Smooth muscle cell (in vitro differentiated cells): ENCODE data around the gene SYT9. TPM values are rescaled to one million over a fixed set of nuclear protein-coding genes. Genes with fewer than 3 reads are reported as not detected.

ENCODE experiments used
- DNase-seq: peaks from one replicate; lab custom pipeline; 2025; ENCODE audit not compliant: unreplicated experiment; lab: John Stamatoyannopoulos, UW
- H2AFZ ChIP-seq: fragments of 200-600 bp; sonication (generic); 2 replicates; pipeline ENCODE4 v1.6.0; 2016; ENCODE audit warnings: antibody characterized with exemption, low read depth, mild to moderate bottlenecking
- H3F3A ChIP-seq: fragments of 200-600 bp; sonication (generic); 2 replicates; pipeline ENCODE4 v1.6.0; 2017; ENCODE audit warnings: antibody characterized with exemption, low read depth
- H3K27ac ChIP-seq: fragments of 200-600 bp; sonication (generic); 2 replicates; pipeline ENCODE4 v1.5.1; 2016; ENCODE audit warnings: low read depth, mild to moderate bottlenecking
- H3K27me3 ChIP-seq: fragments of 200-600 bp; sonication (generic); 2 replicates; pipeline ENCODE4 v1.6.1; 2016; ENCODE audit warnings: low read depth, mild to moderate bottlenecking
- H3K36me3 ChIP-seq: fragments of 200-600 bp; sonication (generic); 2 replicates; pipeline ENCODE4 v1.5.1; 2016; ENCODE audit warnings: low read depth
- H3K4me1 ChIP-seq: fragments of 200-600 bp; sonication (generic); 2 replicates; pipeline ENCODE4 v1.5.1; 2016; ENCODE audit warnings: low read depth
- H3K4me2 ChIP-seq: fragments of 200-600 bp; sonication (generic); 2 replicates; pipeline ENCODE4 v1.6.0; 2016; ENCODE audit warnings: mild to moderate bottlenecking
- H3K4me3 ChIP-seq: fragments of 200-600 bp; sonication (generic); 2 replicates; pipeline ENCODE4 v1.5.1; 2016; ENCODE audit warnings: mild to moderate bottlenecking
- H3K79me2 ChIP-seq: fragments of 200-600 bp; sonication (generic); 2 replicates; pipeline ENCODE4 v1.6.0; 2016; ENCODE audit warnings: low read depth, mild to moderate bottlenecking
- H3K9ac ChIP-seq: fragments of 200-600 bp; sonication (generic); 2 replicates; pipeline ENCODE4 v1.6.0; 2016; ENCODE audit warnings: low read depth
- H3K9me3 ChIP-seq: fragments of 200-600 bp; sonication (generic); replicated peaks from 2 replicates; pipeline ENCODE4 v1.5.1; 2016; ENCODE audit warnings: low read depth
- H4K20me1 ChIP-seq: fragments of 200-600 bp; sonication (generic); 2 replicates; pipeline ENCODE4 v1.6.0; 2016; ENCODE audit warnings: low read depth
- WGBS: methylation state at CpG from one replicate; pipeline ENCODE4 v1.1.7; 2016; ENCODE audit warnings: low lambda C conversion rate; 5-methylcytosine and 5-hydroxymethylcytosine counted together
- polyA plus RNA-seq: library from polyadenylated mRNA; unstranded; fragments of >200 nt; fragmentation: Nextera tagmentation; extraction: Ambion mirVana; gene quantifications from 2 replicates; pipeline ENCODE4 v1.2.1, GENCODE V29; 2016
- total RNA-seq: library from RNA; depleted of rRNA; stranded (reverse); fragments of >200 nt; gene quantifications from 2 replicates; pipeline ENCODE4 v1.2.3, GENCODE V29; 2014
- TF ChIP-seq, protein P1 (sequence below): fragments of 200-600 bp; sonication (generic); IDR thresholded peaks from 2 replicates; pipeline ENCODE4 v1.5.1; 2017; ENCODE audit warnings: borderline replicate concordance, mild to moderate bottlenecking, antibody characterized with exemption; ENCODE audit not compliant: insufficient read depth, poor library complexity, severe bottlenecking

The SYT9 gene
- total and polyA plus RNA-seq, 2 experiments from 2014 or later, result 0.06 TPM; not detected in 1

GRCh38 chr11:7219491-7219890 lies 32.2 kb upstream of the SYT9 start:
- no peak overlapping the region for H3K4me2 ChIP-seq
- H3K4me3 ChIP-seq, result no peak overlapping the region
- H4K20me1 ChIP-seq, result no peaks in the 10 kb centered on the region
- no peak for DNase-seq
- TF ChIP-seq, protein P1, sequence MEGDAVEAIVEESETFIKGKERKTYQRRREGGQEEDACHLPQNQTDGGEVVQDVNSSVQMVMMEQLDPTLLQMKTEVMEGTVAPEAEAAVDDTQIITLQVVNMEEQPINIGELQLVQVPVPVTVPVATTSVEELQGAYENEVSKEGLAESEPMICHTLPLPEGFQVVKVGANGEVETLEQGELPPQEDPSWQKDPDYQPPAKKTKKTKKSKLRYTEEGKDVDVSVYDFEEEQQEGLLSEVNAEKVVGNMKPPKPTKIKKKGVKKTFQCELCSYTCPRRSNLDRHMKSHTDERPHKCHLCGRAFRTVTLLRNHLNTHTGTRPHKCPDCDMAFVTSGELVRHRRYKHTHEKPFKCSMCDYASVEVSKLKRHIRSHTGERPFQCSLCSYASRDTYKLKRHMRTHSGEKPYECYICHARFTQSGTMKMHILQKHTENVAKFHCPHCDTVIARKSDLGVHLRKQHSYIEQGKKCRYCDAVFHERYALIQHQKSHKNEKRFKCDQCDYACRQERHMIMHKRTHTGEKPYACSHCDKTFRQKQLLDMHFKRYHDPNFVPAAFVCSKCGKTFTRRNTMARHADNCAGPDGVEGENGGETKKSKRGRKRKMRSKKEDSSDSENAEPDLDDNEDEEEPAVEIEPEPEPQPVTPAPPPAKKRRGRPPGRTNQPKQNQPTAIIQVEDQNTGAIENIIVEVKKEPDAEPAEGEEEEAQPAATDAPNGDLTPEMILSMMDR, result no peak
- no peaks in the 10 kb centered on the region for H3F3A ChIP-seq
- no peak overlapping the region for H3K9ac ChIP-seq
- no peaks in the 10 kb centered on the region for H3K4me1 ChIP-seq
- no peaks in the 10 kb centered on the region for H3K9me3 ChIP-seq
- H2AFZ ChIP-seq, result no peak overlapping the region
- no peaks in the 10 kb centered on the region for H3K79me2 ChIP-seq
- no peak overlapping the region for H3K27ac ChIP-seq
- H3K36me3 ChIP-seq, result no peaks in the 10 kb centered on the region
- peaks cover 62% of the 10 kb centered on the region for H3K27me3 ChIP-seq

DNA sequence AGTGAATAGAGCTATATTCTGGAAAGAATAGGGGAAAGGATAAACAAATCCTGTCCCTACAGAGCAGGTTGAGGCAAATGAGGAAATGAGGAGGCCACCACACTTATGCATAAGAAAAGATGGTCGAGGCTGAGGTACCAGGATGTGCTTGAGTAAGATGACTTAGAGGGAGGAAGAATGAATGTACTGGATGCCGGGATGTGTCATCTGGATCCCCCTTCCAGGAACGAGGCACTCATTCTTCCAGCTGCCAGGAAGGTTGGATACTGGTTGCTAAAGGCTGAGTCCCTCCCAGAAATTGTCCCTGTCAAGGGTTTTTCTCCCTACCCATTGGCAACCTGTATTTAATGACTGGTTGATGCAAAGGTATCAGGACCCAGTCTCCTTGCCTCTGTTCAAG lies 31.1 kb upstream of the SYT9 start:
- Histone ChIP-seq H2AFZ (no peak overlapping the region), H3K4me1 (no peaks in the 10 kb centered on the region), H3K36me3 (no peaks in the 10 kb centered on the region), H3K9me3 (no peaks in the 10 kb centered on the region), H3K4me3 (no peak overlapping the region), H3K27ac (no peak overlapping the region), H4K20me1 (no peaks in the 10 kb centered on the region), H3K4me2 (no peak overlapping the region), H3K9ac (no peak overlapping the region), H3F3A (no peaks in the 10 kb centered on the region), H3K27me3 (peaks cover 51% of the 10 kb centered on the region), H3K79me2 (no peaks in the 10 kb centered on the region)
- 65% methylated on average over 3 of the region's 3 CpGs for WGBS
- DNase-seq, result no peak
- TF ChIP-seq, protein P1, result no peak

GRCh38 chr11:7222619-7223018 lies 29.1 kb upstream of the SYT9 start:
- no peak overlapping the region for H3K27ac ChIP-seq
- H3K9me3 ChIP-seq, result no peaks in the 10 kb centered on the region
- H3K4me3 ChIP-seq, result no peak overlapping the region
- H4K20me1 ChIP-seq, result no peaks in the 10 kb centered on the region
- H3F3A ChIP-seq, result no peaks in the 10 kb centered on the region
- H3K4me2 ChIP-seq, result no peak overlapping the region
- H3K36me3 ChIP-seq, result no peaks in the 10 kb centered on the region
- WGBS, result 66% methylated on average over 4 of the region's 4 CpGs
- TF ChIP-seq, protein P1, result no peak
- H3K27me3 ChIP-seq, result peaks cover 40% of the 10 kb centered on the region
- DNase-seq, result no peak
- H2AFZ ChIP-seq, result no peak overlapping the region
- H3K9ac ChIP-seq, result no peak overlapping the region
- H3K4me1 ChIP-seq, result no peaks in the 10 kb centered on the region
- no peaks in the 10 kb centered on the region for H3K79me2 ChIP-seq

DNA sequence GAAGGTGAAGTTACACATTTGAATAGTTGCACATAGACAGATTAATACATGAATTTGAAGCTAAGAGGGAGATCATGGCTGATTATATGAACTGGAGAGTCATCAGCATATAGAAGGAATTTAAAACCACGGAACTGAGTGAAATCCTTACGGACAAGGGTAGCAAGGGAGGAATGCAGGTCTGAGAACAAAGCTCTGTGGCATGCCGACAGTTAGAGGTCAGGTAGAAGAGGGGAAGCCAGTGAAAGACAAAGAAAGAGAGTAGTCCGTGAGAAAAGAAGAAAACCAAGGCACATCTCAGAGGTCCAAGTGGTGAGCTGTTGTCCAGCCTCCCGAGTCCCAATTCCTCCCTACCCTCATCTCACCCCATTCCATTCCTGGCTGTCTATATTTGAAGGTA lies 11.8 kb upstream of the SYT9 start:
- H3K27me3 ChIP-seq, result peaks cover 67% of the 10 kb centered on the region
- no peak overlapping the region for H3K4me3 ChIP-seq
- H3K4me2 ChIP-seq, result no peak overlapping the region
- H4K20me1 ChIP-seq, result no peaks in the 10 kb centered on the region
- DNase-seq, result no peak
- H3K4me1 ChIP-seq, result no peaks in the 10 kb centered on the region
- no peak overlapping the region for H3K9ac ChIP-seq
- no peaks in the 10 kb centered on the region for H3F3A ChIP-seq
- no peak overlapping the region for H2AFZ ChIP-seq
- TF ChIP-seq, protein P1, result no peak
- 52% methylated on average over 5 of the region's 5 CpGs for WGBS
- no peaks in the 10 kb centered on the region for H3K79me2 ChIP-seq
- H3K27ac ChIP-seq, result no peak overlapping the region
- no peaks in the 10 kb centered on the region for H3K36me3 ChIP-seq
- no peaks in the 10 kb centered on the region for H3K9me3 ChIP-seq
